Stimulated activated CD4-positive, alpha-beta T cell treated with anti-CD3 and anti-CD28 coated beads, TNF-alpha, amount 100 ng/mL, for 24 hours (primary cell): ENCODE results near the gene ARID3B.

Source experiments
- DNase-seq, 3 experiments: peaks; one replicate each; pipeline ENCODE4 v3.0.0-alpha.2; 2020; ENCODE audit warnings: low read depth in 3 of 3

Gene ARID3B

GRCh38 chr15:74642348-74642733 lies 101.3 kb downstream of the ARID3B start:
- no peak for DNase-seq

GRCh38 chr15:74642734-74643664 lies 102.0 kb downstream of the ARID3B start:
- DNase-seq = no peak

- no peak for DNase-seq
Measured at GRCh38 chr15:74643665-74644204, 102.7 kb downstream of the ARID3B start.

- DNase-seq = no peak
Measured at GRCh38 chr15:74646480-74646879, 105.5 kb downstream of the ARID3B start.
